ENCODE data around the gene SCG3. TPM values are rescaled to one million over a fixed set of nuclear protein-coding genes. Genes with fewer than 3 reads are reported as not detected.
"Not testable (repeated sequence)": the region's sequence is repeated elsewhere in the genome, so short reads cannot be mapped to it uniquely, and the experiment has no call there.

Gene SCG3
- under 1 TPM in 2 of 3 donors, not detected in 1; 0.06 to 0.10 TPM for polyA plus RNA-seq (ENCODE audit: insufficient read length in 3 of 3)

DNA sequence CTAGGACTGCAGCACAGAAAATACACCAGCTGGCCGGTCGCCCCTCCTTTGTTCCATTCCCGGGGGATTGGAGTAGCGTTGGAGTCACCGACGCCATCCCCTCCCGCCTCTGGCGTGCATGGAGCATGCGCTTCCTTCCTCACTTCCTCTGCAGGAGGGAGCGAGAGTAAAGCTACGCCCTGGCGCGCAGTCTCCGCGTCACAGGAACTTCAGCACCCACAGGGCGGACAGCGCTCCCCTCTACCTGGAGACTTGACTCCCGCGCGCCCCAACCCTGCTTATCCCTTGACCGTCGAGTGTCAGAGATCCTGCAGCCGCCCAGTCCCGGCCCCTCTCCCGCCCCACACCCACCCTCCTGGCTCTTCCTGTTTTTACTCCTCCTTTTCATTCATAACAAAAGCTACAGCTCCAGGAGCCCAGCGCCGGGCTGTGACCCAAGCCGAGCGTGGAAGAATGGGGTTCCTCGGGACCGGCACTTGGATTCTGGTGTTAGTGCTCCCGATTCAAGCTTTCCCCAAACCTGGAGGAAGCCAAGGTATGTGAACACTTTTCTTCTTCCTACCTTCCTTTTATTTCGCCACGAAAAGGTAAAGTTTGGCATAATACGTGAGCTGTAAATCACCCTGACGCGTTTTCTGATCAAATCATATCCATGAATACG lies at the start of gene SCG3:
SCG3 (plus strand) TSS at position 201 of the 661 bp plus-strand sequence; CDS start at position 454, 253 bp downstream.
- DNase-seq (ENCODE audit: low read depth in 3 of 3, low spot score in 2 of 3) = peak; percentile 53 to 72 (median 62)

DNA sequence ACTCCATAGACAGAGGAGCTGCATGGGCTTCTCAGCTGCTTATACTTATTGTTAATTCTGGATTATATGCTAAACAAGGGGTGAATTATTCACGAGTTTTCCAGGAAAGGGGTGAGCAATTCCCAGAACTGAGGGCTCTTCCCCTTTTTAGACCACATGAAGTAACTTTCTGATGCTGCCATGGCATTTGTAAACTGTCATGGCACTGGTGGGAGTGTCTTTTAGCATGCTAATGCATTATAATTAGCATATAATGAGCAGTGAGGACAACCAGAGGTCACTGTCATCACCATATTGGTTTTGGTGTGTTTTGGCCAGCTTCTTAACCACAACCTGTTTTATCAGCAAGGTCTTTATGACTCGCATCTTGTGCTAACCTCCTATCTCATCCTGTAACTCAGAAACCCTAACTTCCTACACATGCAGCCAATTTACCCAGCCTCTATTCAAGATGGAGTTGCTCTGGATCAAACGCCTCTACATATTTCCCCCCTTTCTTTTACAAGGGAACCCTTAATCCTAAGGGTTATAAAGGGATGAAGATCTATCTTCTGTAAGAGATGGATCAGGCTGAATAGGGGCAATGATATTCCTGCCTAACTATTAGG lies 46.6 kb upstream of the SCG3 start:
- no peak for DNase-seq (ENCODE audit: low read depth in 3 of 3, low spot score in 2 of 3)

GRCh38 chr15:51641490-51642130 lies 39.7 kb upstream of the SCG3 start:
- DNase-seq (ENCODE audit: low read depth in 3 of 3, low spot score in 2 of 3) = peak in 1 of 3 donors; percentile 10

- no peak for DNase-seq (ENCODE audit: low read depth in 3 of 3, low spot score in 2 of 3)
Observed at GRCh38 chr15:51642696-51643095, 38.6 kb upstream of the SCG3 start.

DNA sequence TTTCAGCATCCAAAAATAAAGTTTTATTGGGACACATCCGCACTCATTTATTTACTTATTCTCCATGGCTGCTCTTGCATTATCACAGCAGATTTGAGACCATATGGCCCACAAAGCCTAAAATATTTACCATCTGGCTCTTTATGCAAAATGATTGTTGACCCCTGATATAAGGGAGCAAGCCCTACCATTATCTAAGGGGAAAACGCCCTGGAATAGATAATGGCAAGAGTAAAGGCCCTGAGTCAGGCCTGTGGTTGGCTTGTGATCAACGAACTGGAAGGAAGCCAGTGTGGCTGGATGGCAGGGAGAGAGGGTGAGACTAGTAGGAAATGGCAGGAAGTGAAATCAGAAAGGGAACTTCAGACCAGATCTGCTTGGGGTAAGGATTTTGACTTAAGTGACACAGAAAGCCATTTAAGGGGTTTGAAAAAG lies 34.2 kb upstream of the SCG3 start:
- DNase-seq (ENCODE audit: low read depth in 3 of 3, low spot score in 2 of 3) = no peak

GRCh38 chr15:51648101-51648500 lies 33.2 kb upstream of the SCG3 start:
- DNase-seq (ENCODE audit: low read depth in 3 of 3, low spot score in 2 of 3) = not testable (repeated sequence)

DNA sequence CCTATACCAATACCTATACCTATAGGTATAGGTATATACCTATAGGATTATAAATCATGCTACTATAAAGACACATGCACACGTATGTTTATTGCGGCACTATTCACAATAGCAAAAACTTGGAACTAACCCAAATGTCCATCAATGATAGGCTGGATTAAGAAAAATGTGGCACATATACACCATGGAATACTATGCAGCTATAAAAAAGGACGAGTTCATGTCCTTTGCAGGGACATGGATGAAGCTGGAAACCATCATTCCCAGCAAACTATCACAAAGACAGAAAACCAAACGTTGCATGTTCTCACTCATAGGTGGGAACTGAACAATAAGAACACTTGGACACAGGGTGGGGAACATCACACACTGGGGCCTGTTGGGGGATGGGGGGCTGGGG lies 32.7 kb upstream of the SCG3 start:
- not testable (repeated sequence) for DNase-seq (ENCODE audit: low read depth in 3 of 3, low spot score in 2 of 3)

GRCh38 chr15:51649659-51650521 lies 31.4 kb upstream of the SCG3 start:
- peak; percentile 48 to 59 (median 51) for DNase-seq (ENCODE audit: low read depth in 3 of 3, low spot score in 2 of 3)

DNA sequence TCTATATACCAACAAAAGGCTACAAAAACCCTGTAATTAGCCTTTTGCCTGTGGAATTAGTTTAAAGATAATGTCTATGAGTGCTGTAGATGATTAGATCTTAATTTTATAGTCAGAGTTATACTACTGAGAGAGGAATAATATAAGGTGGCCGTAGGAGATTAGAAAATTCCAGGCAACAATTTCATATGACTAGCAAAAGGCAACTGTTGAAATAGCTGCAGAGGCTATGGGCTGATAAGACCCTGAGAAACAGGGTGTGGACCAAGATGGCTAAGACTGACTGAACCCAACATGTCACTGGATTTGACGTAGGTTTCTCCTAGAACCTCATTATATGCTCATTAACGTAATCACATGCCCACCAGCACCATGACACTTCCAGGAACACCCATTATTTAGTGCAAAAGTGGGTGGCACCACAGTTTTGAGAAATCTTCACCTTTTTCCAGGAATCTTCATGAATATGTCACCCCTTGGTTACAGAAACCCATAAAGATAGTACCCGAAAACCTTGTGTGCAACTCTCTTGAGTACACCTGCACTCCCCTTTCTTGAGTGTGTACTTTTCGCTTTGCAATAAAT lies 29.1 kb upstream of the SCG3 start:
- no peak for DNase-seq (ENCODE audit: low read depth in 3 of 3, low spot score in 2 of 3)

DNA sequence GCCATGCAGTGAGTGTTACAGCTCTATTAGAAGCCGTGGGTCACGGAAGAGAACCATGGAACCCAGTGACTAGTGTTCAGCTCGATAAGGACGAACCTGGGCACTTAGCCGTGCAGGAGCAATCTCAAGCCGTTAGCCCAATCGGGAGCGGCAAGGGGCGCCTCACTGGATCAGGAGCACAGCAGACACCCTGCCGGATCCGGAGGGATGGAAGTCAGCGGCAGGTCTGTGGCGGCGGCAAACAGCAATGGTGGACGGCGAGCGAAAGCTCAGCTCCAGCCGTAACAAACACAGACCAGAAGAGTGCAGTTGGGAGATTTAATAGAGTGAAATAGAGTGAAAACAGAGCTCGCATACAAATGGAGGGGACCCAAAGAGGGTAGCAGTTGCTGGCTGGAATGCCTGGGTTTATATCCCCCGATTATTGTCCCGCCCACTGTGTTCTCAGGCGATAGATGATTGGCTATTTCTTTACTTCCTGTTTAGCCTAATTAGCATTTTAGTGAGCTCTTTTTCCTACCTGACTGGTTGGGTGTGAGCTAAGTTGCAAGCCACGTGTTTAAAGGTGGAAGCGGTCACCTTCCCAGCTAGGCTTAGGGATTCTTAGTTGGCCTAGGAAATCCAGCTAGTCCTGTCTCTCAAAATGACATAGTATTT lies 25.8 kb upstream of the SCG3 start:
- DNase-seq (ENCODE audit: low read depth in 3 of 3, low spot score in 2 of 3) = not testable (repeated sequence)

- DNase-seq (ENCODE audit: low read depth in 3 of 3, low spot score in 2 of 3) = no peak
Observed at GRCh38 chr15:51658664-51659063, 22.6 kb upstream of the SCG3 start.

DNA sequence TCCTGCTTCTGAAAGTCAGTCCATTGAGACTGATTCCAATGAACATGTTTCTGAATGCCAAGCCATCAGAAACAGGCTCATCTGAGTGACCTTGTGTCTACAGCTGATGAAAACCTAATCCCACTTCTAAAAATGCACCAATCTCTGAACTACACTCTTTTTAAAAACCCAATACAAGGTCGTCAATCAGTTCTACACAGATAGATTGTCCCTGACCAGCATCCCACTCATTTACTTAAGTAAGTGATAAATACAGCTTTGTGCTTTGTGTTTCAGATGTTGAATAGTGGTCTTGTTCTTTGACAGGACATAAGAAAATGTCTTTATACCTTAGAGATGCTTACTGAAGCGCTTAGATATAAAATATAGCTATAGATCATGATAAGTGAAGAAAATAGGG lies 20.2 kb upstream of the SCG3 start:
- DNase-seq (ENCODE audit: low read depth in 3 of 3, low spot score in 2 of 3) = no peak

GRCh38 chr15:51667478-51667877 lies 13.8 kb upstream of the SCG3 start:
- no peak for DNase-seq (ENCODE audit: low read depth in 3 of 3, low spot score in 2 of 3)

GRCh38 chr15:51668446-51668845 lies 12.9 kb upstream of the SCG3 start:
- DNase-seq (ENCODE audit: low read depth in 3 of 3, low spot score in 2 of 3) = no peak

DNA sequence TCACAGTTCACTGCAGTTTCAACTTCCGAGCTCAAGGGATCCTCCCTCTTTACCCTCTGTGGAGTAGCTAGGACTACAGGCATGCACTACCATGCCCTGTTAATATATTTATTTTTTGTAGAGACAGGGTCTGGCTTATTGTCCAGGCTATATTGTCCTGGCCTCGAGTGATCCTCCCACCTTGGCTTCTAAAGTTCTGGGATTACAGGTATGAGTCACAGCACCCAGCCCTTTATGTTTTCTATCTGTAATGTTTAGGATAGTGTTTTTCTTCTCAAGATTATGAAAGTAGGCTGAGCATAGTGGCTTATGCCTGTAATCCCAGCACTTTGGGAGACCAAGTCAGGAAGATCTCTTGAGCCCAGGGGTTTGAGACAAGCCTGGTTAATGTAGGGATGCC lies 11.9 kb upstream of the SCG3 start:
- DNase-seq (ENCODE audit: low read depth in 3 of 3, low spot score in 2 of 3) = no peak

DNA sequence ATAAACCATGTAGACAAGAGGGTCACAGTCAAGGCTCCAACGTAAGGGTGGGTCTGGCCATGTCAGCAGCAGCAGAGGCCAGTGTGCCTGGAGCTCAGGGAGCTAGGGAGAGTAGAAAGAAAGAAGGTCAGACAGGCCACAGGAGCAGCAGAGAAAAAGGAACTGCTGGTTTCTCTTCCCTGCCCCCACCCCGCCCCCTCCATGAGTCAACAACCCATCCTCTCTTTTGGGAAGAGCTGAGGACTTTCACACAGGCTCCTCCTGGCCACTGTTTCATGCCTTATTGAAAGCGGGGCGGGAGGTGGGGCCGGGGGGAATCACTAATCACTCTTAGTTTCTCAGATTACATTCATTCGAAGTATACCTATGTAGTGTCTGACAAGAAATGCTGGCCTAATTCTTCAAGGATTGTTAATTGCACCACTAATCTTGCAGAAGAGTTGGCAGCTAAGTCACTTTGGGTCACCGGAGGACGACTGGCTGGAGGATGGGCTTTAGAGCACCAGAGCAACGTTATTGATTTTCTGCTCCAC lies 9.1 kb upstream of the SCG3 start:
- DNase-seq (ENCODE audit: low read depth in 3 of 3, low spot score in 2 of 3) = no peak

DNA sequence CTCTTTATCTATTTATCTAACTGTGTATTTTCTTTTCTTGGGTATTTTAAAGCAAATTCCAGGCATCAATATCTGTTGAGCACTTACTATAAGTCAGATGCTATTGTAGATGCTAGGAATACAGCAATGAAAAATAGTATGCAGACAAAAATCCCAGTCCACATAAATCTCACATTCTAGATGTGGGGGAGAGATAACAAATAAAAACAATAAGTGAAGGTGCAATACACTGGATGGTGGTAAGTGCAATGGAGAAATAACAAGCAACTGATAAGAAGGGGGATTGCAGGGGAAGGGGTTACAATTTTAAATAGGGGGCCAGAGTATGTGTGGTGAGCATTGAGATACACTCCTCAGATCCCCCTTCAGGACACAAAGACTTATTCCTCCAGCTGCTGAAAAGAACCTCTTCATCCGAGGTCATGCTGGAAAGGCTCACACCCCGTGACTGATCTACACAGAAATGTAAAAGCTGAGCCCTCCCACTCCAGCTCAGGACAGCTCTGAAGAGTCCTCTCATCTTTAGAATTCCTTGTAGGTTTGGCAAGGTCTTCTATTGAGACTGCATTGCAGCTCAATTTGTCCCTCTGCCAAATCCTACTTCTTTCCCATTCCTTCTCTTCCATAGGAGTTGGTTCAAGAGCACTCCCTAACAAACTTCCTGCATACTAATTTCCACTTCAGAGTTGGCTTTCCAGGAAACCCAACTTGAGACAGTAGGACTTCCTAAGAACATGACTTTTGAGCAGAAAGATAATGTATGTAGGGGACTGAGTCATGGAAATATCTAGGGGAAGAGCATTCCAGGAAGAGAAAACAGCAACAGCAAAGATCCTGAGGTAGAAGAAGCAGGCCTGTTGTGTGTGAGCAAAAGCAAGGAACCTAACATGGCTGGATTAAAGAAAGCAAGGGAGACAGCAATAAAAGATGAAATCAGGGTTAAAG lies 8.1 kb upstream of the SCG3 start:
- DNase-seq (ENCODE audit: low read depth in 3 of 3, low spot score in 2 of 3) = no peak

DNA sequence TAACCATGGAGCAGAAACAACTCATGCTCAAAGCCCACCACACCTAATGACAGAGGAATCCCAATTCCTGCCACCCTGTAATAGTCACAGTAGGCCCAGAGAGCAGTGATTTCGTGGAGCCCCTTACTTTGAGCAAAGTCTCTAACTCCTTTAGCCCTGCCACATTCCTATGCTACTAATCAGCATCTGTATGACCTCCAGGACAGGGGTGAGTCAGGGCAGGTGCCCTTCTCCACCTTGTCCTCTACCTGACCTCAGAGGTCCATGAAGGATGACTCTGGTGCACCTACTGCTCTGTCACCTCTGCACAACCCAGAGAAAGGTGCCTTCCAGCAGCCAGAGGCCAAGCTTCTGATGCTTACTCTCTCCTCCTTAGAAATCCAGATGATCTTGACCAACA lies 6.1 kb upstream of the SCG3 start:
- DNase-seq (ENCODE audit: low read depth in 3 of 3, low spot score in 2 of 3) = no peak

DNA sequence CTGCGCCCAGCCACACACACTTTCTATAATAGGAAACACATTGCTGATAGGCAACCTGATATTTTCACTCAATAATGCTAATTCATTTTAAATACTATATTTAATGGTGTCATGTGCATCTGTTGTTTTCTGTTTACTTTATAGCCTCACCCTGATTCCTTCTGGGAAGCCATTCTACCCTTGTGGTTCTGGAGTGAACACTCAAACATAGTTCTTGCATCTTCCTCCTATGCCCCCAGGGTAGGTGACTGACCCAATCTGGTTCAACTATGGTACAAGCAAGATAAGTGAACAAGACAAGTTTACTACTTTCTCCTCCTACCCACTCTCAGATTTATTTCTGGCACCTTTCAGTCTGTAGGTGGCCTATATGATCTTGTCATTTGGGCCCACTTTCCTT lies 4.3 kb upstream of the SCG3 start:
- DNase-seq (ENCODE audit: low read depth in 3 of 3, low spot score in 2 of 3) = no peak
